Esophagus muscularis mucosa (tissue), 2 donors: ENCODE data around the gene RBP3.

Experiments
- POLR2A ChIP-seq: fragments of 450-650 bp; IDR thresholded peaks from one replicate; pipeline ENCODE4 v1.6.1; 2017; ENCODE audit warnings: antibody characterized with exemption, moderate library complexity, mild to moderate bottlenecking, low read depth
- POLR2AphosphoS5 ChIP-seq, 2 donors: sonication (generic); formaldehyde crosslinking; IDR thresholded peaks; one replicate each; pipeline ENCODE4 v1.6.1; 2017; ENCODE audit warnings: antibody characterized with exemption in 2 of 2

GRCh38 chr10:47353351-47353750, 5.2 kb downstream of the RBP3 start:
- TF ChIP-seq POLR2A, result no peak
- no peak for TF ChIP-seq POLR2AphosphoS5 (IDR thresholded peaks at IDR 0.05)
